ENCODE measurements around the gene CCDC150.
"Not testable (repeated sequence)": the region's sequence is repeated elsewhere in the genome, so short reads cannot be mapped to it uniquely, and the experiment has no call there.

CCDC150 gene

GRCh38 chr2:196725218-196725617, 85.7 kb downstream of the CCDC150 start:
- no peak overlapping the region for H3K4me3 ChIP-seq (ENCODE audit: low read depth, low read length)
- TF ChIP-seq CTCF (conservative IDR thresholded peaks at IDR 0.05; ENCODE audit: low read depth, low read length) = no peak
- DNase-seq (ENCODE audit: low read depth) = peak; percentile 12

- no peak for TF ChIP-seq CTCF (conservative IDR thresholded peaks at IDR 0.05; ENCODE audit: low read depth, low read length)
- DNase-seq (ENCODE audit: low read depth) = no peak
- no peak overlapping the region for H3K4me3 ChIP-seq (ENCODE audit: low read depth, low read length)
Observed at GRCh38 chr2:196725882-196726281, 86.4 kb downstream of the CCDC150 start.

- DNase-seq (ENCODE audit: low read depth) = no peak
- TF ChIP-seq CTCF (conservative IDR thresholded peaks at IDR 0.05; ENCODE audit: low read depth, low read length) = no peak
- no peak overlapping the region for H3K4me3 ChIP-seq (ENCODE audit: low read depth, low read length)
Observed at GRCh38 chr2:196729418-196729817, 89.9 kb downstream of the CCDC150 start.

- DNase-seq (ENCODE audit: low read depth); H3K4me3 ChIP-seq (ENCODE audit: low read depth, low read length): not testable (repeated sequence)
Observed at GRCh38 chr2:196736646-196737045, 97.1 kb downstream of the CCDC150 start.

- H3K4me3 ChIP-seq (ENCODE audit: low read depth, low read length) = no peak overlapping the region
- DNase-seq (ENCODE audit: low read depth) = no peak
- no peak for TF ChIP-seq CTCF (conservative IDR thresholded peaks at IDR 0.05; ENCODE audit: low read depth, low read length)
Observed at GRCh38 chr2:196737046-196737445, 97.5 kb downstream of the CCDC150 start.

- TF ChIP-seq CTCF (conservative IDR thresholded peaks at IDR 0.05; ENCODE audit: low read depth, low read length) = no peak
- H3K4me3 ChIP-seq (ENCODE audit: low read depth, low read length) = no peak overlapping the region
- no peak for DNase-seq (ENCODE audit: low read depth)
Observed at GRCh38 chr2:196739031-196739430, 99.5 kb downstream of the CCDC150 start.

GRCh38 chr2:196742216-196742615, 102.7 kb downstream of the CCDC150 start:
- H3K4me3 ChIP-seq (ENCODE audit: low read depth, low read length) = no peak overlapping the region
- no peak for DNase-seq (ENCODE audit: low read depth)
- no peak for TF ChIP-seq CTCF (conservative IDR thresholded peaks at IDR 0.05; ENCODE audit: low read depth, low read length)

- no peak for DNase-seq (ENCODE audit: low read depth)
- no peak for TF ChIP-seq CTCF (conservative IDR thresholded peaks at IDR 0.05; ENCODE audit: low read depth, low read length)
- no peak overlapping the region for H3K4me3 ChIP-seq (ENCODE audit: low read depth, low read length)
Observed at GRCh38 chr2:196742685-196743084, 103.2 kb downstream of the CCDC150 start.
